Germinal center (tissue), 1 donor: ENCODE results near the gene SKI.
A peak's percentile ranks its signal among the peaks of the same experiment; 100 is the strongest.

Source experiments
- DNase-seq: peaks from one replicate; pipeline ENCODE4 v3.0.0; 2012; ENCODE audit warnings: mixed read lengths, low spot score

Gene SKI

DNA sequence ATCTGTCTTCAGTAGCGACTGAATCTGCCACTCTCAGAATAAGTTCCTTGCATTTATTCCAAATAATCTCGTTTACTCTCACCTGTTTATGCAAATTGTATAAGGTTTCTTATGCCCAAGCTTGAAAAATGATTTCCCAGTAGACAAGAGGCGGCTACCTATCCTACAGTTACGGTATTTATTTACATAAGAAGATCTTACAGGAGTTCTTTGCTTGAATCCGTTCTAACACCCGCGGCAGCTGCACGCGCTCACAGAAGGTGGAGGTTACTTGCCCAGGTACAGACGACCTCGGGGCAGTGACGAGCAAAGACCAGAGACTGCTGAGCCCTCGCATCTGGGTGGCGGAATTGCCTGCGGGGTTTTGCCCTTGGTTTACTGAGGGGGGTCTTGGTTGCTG lies 79.9 kb downstream of the SKI start:
- no peak for DNase-seq

DNA sequence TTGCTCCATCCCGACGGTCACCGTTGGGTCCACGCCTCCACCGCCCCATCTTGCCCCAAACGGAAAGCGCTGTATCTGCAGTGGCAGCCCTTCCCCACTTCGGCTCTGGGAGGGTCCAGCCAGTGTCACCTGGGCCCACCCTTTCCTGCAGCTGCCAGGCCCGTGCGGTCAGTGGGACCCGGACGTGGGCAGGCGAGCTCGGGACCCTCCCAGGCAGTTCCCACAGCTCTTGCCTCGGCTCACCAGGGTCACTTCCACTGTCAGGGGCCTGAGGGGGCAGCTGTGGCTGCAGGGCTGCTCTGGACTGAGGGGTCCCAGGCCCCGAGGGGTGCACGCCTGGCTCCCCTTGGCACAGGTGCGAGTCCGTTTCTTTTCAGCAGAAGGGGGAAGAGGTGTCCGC lies 80.7 kb downstream of the SKI start:
- DNase-seq, result no peak

- no peak for DNase-seq
These were observed 82.4 kb downstream of the SKI start for GRCh38 chr1:2310332-2311183.

- peak; percentile 58 for DNase-seq
These were observed 83.3 kb downstream of the SKI start for GRCh38 chr1:2311184-2312032.

GRCh38 chr1:2312160-2312514 lies 84.0 kb downstream of the SKI start:
- DNase-seq, result no peak

- no peak for DNase-seq
These were observed 84.6 kb downstream of the SKI start for GRCh38 chr1:2312515-2313301.

DNA sequence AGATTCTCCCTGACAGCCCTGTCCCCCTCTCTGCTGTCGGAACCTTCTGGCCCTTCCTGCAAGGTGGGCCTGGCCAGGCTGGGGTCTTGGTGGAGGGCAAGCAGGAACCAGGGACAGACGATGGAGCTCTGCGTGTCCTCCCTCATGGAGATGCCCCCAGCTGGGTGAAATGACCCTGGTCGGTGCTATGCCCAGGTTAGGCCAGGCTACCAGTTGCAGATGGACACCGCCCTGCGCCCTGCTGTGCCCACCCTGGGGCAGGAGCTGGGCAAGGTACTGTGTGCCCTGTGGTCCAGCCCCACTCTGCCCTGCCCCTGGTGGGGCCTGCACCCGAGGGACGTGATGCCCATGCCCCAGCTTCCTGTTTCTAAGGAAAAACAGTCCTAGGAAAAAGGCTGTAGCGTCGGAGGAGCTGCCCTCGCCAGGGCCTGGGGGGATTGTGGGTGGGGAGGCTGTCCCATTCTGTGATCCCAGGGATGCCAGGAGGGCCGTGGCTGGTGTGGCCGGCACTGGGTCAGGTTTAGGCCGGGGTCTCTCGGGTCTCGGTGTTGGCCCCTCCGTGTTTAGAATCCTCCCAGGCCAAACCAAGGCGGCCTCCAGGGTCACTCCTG lies 85.6 kb downstream of the SKI start:
- no peak for DNase-seq

DNA sequence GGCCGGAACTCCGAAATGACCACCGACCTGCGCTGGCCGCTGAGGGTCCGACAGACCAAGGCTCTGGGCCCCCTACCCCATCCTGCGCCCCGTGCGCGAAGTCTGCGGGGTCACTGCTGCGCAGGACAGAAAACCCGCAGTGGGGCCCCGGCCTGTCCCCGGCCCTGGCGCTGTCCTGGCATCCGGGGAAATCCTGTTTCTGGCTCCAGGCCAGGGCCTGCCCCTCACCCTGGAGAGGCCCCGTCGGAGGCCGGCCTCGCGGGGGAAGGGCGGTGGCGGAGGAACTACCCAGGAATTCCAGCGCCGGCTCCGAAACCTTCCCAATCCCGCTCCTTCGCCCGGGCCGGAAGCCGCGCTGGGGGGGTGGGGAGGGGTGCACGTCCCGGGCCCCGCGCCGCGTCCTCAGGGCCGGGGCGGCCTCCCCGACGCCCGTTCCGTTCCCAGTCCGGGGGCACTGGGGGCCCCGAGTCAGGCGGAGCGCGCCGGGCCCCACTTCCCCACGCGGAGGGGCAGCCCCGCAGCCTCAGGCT lies 86.2 kb downstream of the SKI start:
- peak; percentile 20 for DNase-seq

DNA sequence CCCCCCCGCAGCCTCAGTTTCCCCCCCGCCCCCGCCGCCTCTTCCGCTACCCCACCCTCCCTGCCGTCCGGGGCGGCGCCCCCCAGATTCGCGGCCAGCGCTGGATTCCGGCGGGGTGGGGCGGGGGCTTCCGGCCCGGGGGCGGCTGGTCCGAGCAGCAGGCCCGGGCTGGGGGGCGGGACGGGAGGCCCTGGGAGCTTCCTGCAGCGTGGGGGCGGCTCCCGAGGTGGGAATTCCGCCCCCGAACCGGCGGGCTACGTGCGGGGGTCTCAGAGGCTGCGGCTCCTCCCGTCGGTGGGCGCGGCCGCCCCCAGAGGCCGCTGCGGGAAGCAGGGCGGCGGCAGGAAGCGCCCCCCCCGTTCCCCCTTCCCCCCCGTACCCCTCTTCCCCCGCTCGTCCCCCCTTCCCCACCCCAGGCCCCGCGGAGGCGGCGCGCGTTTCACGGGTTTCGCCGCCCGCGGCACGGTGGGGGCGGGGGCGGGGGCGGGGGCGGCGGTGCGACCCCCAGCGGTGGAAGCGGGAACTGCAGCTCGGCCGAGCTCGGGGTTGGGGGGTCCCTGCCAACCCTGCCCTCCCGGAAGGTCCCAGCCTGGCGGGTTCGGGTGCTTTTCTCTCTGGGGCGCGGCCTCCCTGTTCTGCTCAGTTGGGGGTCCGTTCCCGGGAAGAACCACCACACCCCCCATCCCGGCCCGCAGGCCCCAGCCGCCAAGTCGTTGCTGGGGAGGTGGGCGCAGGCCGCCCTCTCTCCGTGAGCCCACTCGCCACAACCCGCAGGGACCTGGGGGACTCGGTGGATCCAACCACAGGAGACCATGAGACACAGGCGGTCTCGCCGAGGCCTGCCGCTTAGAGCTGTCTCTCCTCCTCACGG lies 86.9 kb downstream of the SKI start:
- DNase-seq, result peak; percentile 89

DNA sequence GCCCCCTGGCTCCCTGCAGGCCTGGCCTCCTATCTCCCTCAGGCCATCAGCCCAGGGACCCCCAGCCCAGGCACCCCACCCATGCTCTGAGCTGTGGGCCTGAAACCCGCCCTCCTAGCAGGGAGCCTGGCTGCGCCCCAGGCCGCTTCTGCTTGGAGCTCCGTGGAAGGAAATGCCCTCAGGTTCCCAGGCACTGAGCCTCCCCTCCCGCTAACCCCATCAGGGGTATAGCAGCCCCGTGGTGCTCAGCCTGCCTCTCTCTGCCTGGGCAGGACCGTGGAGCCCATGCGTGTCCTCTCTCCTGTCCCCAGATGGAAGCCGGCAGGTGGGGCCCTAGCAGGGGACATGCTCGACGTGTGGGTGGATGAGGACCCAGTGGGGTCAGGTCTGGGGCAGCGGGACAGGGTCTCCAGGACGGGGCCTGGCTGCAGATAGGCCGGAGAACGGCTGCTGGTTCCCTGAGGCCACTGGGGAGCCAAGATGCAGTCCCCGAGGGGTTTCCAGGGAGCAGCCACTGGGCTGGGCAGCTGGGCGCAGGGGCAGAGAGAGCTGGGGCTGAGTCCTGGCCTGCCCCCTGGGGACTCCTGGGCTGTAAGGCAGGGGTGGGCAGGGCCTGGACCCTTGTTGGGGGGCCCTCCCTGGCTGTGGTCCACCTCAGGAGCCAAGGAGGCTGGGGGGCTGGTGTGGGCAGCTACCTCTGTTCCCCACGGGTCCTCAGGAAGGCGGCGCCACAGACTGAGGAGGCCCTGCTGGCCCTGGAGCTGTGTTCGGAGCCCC lies 87.7 kb downstream of the SKI start:
- DNase-seq, result no peak

- no peak for DNase-seq
These were observed 88.4 kb downstream of the SKI start for GRCh38 chr1:2316451-2316961.

DNA sequence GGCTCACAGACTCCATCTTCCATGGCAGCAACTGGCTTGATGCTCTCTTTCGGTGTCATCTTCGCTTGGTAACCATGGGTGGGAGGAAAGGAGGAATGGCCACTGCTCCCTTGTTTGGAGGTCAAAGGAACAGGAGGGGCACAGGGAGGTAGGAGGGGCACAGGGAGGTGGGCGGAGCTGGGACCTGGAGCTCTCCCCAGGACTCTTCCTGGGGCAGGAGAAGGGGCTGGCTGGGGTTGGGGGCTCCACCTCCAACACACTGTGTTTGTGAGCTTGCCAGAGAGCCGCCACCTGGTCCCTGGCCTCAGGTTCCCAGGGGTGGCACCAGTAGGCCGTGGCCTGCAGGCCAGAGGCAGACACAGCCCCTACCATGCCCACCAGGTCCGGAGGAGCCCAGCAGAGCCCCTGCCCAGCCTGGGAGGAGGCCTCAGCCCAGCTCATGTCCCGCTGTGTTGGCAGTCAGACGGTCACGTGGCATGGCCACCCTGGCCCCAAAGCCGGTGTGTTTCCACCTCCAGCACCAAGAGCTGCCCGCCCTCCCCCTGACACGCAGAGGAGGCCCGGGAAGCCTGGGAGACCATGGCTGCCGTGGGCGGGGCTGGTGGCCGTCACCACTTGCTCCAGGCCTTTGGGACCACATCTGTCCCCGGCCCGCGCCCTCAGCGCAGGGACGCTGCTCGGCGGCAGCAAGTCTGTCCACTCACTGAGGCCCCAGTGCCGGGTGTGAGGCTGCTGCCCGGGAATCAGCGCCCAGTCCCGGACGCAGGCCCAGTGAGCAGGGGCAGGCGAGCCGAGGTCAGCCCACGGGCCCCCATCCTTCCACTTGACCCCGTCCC lies 89.3 kb downstream of the SKI start:
- no peak for DNase-seq

DNA sequence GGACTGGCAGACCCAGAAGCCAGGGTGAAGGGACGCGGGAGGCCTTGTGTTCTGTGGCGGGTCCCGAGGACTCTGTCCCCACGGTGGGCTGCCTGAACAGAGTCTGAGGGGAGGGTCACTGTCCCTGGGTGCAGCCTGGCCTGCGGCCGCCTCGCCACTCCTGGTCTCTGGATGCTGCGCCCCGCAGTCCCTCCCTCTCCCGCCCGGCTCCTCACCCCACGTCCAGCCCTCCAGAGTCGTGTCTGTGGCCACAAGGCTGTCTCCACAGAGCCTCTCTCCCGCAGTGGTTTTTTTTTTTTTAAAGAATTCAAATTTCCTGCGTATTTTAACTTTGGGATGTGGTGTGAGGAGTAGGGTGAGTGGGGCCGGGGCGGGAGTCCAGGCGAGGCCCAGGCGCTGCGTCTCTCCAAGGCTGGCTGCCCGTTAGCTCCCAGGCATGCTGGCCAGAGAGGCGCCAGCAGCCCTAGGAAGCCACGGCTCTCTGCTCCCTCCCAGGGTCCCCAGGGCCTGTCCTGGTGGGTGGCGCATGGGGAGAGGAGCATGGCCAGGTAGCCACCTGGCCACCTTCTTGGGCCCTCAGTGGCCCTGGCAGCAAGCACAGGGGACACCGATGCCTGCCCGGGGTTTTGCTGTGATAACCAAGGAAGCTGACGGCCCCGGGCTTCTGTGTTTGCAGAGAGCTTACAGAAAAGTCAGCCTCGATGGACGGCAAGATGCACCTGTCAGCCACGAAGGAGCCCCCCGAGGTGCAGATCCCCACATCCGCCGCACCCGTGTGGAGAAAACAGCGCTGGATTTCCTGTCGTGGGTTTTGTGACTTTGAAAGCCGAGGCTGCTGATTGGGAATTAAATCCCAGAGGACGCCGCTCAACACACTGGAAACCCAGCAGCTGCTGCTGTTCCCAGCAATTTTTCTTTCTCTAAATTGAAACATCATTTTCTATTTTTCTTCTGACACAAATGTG lies 90.5 kb downstream of the SKI start:
- no peak for DNase-seq

- no peak for DNase-seq
These were observed 91.2 kb downstream of the SKI start for GRCh38 chr1:2319291-2319690.

DNA sequence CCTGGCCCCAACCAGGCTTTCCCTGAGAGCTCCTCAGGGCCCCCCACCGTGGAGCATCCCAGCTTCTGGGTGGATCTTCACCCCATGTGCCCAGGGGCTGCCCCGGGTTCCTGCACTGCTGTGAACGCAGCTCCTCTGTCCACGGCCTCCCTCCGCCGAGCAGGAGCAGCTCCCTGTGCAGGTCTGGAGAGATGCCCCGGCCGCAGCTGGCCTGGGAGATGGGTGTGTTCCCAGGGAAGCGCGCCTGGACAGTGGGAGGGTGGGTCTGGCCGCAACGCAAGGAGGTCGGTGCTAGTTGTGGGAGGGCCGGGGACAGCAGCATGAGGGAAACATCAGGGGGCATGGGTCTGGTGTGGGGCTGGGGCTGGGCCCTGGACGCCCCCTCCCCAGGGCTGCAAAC lies 91.9 kb downstream of the SKI start:
- DNase-seq, result no peak

DNA sequence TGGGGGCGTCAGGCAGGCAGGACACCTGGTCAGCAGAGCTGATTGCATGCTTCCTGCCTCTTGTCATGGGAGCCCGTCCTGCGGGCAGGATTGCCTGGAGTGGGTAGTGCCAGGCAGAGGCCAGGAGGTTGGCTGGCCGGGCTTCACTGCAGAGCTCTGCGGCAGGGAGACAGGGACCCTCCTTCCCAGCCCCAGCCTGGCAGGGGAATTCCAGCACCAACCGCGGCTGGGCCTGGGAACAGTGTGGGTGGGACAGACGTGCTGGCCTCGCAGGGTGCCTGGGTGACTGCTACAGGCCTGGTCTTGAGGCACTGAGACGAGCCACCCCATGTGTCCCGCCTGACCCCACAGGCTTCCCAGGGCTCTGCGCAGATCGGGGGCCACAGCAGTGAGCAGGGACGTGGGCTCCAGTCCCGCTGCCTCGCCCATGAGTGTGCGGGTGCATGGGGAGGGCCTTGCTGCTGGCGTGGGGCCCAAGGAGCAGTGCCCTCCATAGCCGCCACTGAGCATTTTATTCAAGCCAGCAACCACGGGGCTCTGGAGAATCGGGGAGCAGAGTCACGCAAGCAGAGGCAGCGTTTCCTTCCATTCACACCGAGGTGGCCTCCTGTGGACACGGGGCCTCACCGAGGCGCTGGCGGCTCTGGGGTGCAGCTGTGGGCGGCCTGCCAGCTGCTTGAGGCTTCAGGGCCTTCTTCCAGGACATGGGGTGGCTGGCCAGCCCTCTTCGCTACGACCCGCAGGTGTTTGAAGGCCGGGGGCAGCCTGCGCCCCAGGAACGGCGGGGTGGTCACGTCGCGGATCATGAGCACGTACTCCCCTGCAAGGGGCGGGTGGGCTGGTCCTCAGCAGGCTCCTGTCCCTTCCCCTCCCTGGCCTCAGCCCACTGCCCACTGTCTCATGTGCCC lies 92.9 kb downstream of the SKI start:
- no peak for DNase-seq
